Brain microvascular endothelial cell (primary cell): ENCODE data around the gene HECTD3.

ENCODE experiments used
- DNase-seq: peaks from one replicate; pipeline ENCODE4 v3.0.0-alpha.2; 2020
- H3K27ac ChIP-seq: fragments of 250-450 bp; sonication (Bioruptor Pico); 2 replicates; pipeline ENCODE4 v1.5.1; 2020; ENCODE audit warnings: mild to moderate bottlenecking, moderate library complexity
- H3K27me3 ChIP-seq: fragments of 250-450 bp; sonication (Bioruptor Pico); replicated peaks from 2 replicates; pipeline ENCODE4 v1.5.1; 2020; ENCODE audit warnings: mild to moderate bottlenecking
- H3K36me3 ChIP-seq: fragments of 250-450 bp; sonication (Bioruptor Pico); replicated peaks from 2 replicates; pipeline ENCODE4 v1.5.1; 2020; ENCODE audit warnings: mild to moderate bottlenecking
- H3K4me3 ChIP-seq: 2 replicates; pipeline ENCODE4 v1.5.1; 2011; ENCODE audit warnings: low read depth, mild to moderate bottlenecking, control low read depth, low read length, moderate library complexity
- in situ Hi-C: cut with HindIII; loops from 2 replicates; pipeline ENCODE4 v1.10.0; 2017; ENCODE audit warnings: low sequenced_read_pairs, low pct_ligation_motif_present
- TF ChIP-seq, protein P1 (sequence below): IDR thresholded peaks from 2 replicates; pipeline ENCODE4 v1.5.1; 2011; ENCODE audit warnings: low read depth, mild to moderate bottlenecking, moderate library complexity, low read length, control low read depth, inconsistent platforms; ENCODE audit errors: missing control alignments

HECTD3 gene

GRCh38 chr1:45044916-45045315 is 33.8 kb upstream of the HECTD3 start:
- in situ Hi-C loops, result no loop called here
- Histone ChIP-seq H3K27me3 (no peaks in the 10 kb centered on the region), H3K4me3 (no peak overlapping the region), H3K36me3 (no peaks in the 10 kb centered on the region), H3K27ac (no peak overlapping the region)
- no peak for DNase-seq
- TF ChIP-seq, protein P1, sequence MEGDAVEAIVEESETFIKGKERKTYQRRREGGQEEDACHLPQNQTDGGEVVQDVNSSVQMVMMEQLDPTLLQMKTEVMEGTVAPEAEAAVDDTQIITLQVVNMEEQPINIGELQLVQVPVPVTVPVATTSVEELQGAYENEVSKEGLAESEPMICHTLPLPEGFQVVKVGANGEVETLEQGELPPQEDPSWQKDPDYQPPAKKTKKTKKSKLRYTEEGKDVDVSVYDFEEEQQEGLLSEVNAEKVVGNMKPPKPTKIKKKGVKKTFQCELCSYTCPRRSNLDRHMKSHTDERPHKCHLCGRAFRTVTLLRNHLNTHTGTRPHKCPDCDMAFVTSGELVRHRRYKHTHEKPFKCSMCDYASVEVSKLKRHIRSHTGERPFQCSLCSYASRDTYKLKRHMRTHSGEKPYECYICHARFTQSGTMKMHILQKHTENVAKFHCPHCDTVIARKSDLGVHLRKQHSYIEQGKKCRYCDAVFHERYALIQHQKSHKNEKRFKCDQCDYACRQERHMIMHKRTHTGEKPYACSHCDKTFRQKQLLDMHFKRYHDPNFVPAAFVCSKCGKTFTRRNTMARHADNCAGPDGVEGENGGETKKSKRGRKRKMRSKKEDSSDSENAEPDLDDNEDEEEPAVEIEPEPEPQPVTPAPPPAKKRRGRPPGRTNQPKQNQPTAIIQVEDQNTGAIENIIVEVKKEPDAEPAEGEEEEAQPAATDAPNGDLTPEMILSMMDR, result no peak

GRCh38 chr1:45043094-45043493 is 32.0 kb upstream of the HECTD3 start:
- TF ChIP-seq, protein P1, result no peak
- H3K4me3 ChIP-seq, result no peak overlapping the region
- H3K27ac ChIP-seq, result no peak overlapping the region
- in situ Hi-C loops, result no loop called here
- no peaks in the 10 kb centered on the region for H3K36me3 ChIP-seq
- DNase-seq, result no peak
- H3K27me3 ChIP-seq, result no peaks in the 10 kb centered on the region

DNA sequence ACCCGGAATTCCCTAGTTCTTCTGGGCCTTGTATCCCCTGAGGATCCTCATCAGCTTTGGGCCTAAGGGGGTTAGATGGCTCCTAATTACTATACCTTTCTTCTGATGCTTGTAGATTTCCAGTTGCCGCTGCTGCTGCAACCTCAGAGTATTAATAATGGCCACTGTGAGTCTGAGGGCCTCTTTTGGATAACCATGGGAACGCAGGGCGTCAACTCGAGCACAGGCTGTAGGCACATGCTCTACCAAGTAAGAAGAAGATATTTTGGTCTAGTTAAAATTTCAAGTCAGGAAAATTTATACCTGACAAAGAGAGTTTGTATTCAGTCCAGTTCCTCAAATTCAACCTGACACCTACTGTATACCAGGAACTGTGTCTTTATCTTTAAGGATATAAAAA is 29.2 kb upstream of the HECTD3 start:
- in situ Hi-C loops, result no loop called here
- Histone ChIP-seq H3K27me3 (no peaks in the 10 kb centered on the region), H3K4me3 (no peak overlapping the region), H3K36me3 (no peaks in the 10 kb centered on the region), H3K27ac (no peak overlapping the region)
- no peak for DNase-seq
- TF ChIP-seq, protein P1, result no peak

GRCh38 chr1:45038661-45039364 is 27.7 kb upstream of the HECTD3 start:
- Histone ChIP-seq H3K36me3 (no peaks in the 10 kb centered on the region), H3K27ac (no peak overlapping the region), H3K4me3 (no peak overlapping the region), H3K27me3 (no peaks in the 10 kb centered on the region)
- in situ Hi-C loops, result no loop called here
- DNase-seq, result no peak
- TF ChIP-seq, protein P1, result no peak

DNA sequence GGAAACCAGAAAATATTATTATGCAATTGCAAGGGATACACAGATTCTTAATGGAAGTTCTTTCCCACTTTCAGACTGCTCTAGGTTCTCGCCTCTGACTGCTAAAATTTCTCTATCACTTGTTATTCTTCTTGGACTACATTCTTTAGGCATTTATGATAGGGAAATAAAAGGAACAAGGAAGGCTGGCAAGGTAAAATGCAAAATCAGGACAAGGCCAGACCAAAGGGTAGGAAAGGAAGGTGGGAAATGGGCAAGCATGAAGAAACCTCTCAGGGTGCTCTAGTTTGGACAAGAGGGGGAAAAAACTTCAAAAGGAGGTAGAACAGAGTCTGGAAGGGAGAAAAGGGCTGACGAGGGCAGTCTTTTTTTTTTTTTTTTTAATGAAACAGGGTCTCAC is 27.1 kb upstream of the HECTD3 start:
- no peak overlapping the region for H3K27ac ChIP-seq
- H3K27me3 ChIP-seq, result no peaks in the 10 kb centered on the region
- DNase-seq, result no peak
- no peaks in the 10 kb centered on the region for H3K36me3 ChIP-seq
- TF ChIP-seq, protein P1, result no peak
- no peak overlapping the region for H3K4me3 ChIP-seq
- in situ Hi-C loops, result no loop called here

- no peaks in the 10 kb centered on the region for H3K27me3 ChIP-seq
- peak; percentile 39 for DNase-seq
- in situ Hi-C loops, result no loop called here
- TF ChIP-seq, protein P1, result no peak
- H3K4me3 ChIP-seq, result no peak overlapping the region
- H3K36me3 ChIP-seq, result no peaks in the 10 kb centered on the region
- H3K27ac ChIP-seq, result no peak overlapping the region
These were observed 26.3 kb upstream of the HECTD3 start for GRCh38 chr1:45037456-45037855.
